Measurements from ENCODE around the gene MACIR. TPM values are rescaled to one million over a fixed set of nuclear protein-coding genes. Genes with fewer than 3 reads are reported as not detected.

The MACIR gene
- total and polyA plus RNA-seq, 2 donors (not counting 3 experiments of a cell fraction or from before 2014, with no cell fraction given), result 4.0 to 9.3 TPM

GRCh38 chr5:103294906-103295305, 36.3 kb downstream of the MACIR start:
- ChIA-PET CTCF (no interaction called here), POLR2A (no interaction called here)
- no peaks in the 10 kb centered on the region for H3K27me3 ChIP-seq (ENCODE audit: control insufficient read depth in 2 of 2, insufficient read depth in 2 of 2, low read length in 2 of 2)
- no peaks in the 10 kb centered on the region for H3K36me3 ChIP-seq (ENCODE audit: control insufficient read depth in 2 of 2, extremely low read depth in 1 of 2, insufficient read depth in 2 of 2, low read length in 2 of 2)
- TF ChIP-seq FOS (IDR thresholded peaks at IDR 0.05; ENCODE audit: borderline replicate concordance, insufficient read depth, low read length) (no peak), CTCF (IDR thresholded peaks at IDR 0.05; ENCODE audit: extremely low read depth in 1 of 2, insufficient read depth in 1 of 2, low read depth in 1 of 2, low read length in 2 of 2) (no peak), MAX (IDR thresholded peaks at IDR 0.05; ENCODE audit: insufficient read depth, insufficient read length) (no peak), MYC (IDR thresholded peaks at IDR 0.05; ENCODE audit: low read depth, low read length) (no peak), JUN (IDR thresholded peaks at IDR 0.05; ENCODE audit: borderline replicate concordance, insufficient read depth, insufficient read length, low read depth) (no peak), EZH2 (IDR thresholded peaks at IDR 0.05; ENCODE audit: borderline replicate concordance, low read depth, low read length, severe bottlenecking) (no peak), POLR2AphosphoS5 (IDR thresholded peaks at IDR 0.05; ENCODE audit: insufficient read depth, low read depth, low read length) (no peak), POLR2A (IDR thresholded peaks at IDR 0.05; ENCODE audit: low read depth, low read length) (no peak), GATA2 (IDR thresholded peaks at IDR 0.05; ENCODE audit: insufficient read depth, insufficient read length, low read depth, low read length) (no peak)
- no peak overlapping the region for H3K4me2 ChIP-seq (ENCODE audit: insufficient read depth, low read length)
- H3K79me2 ChIP-seq (ENCODE audit: control insufficient read depth, insufficient read depth, low read length), result no peaks in the 10 kb centered on the region
- BruUV-seq (replicated peaks), result no TSS peak
- H3K4me1 ChIP-seq (ENCODE audit: control insufficient read depth, extremely low read depth, insufficient read depth, low read length), result no peaks in the 10 kb centered on the region
- DNase-seq (ENCODE audit: low read depth, low spot score) (no peak), FAIRE-seq (no peak)
- H3K4me3 ChIP-seq (replicated peaks in 1 of 3; ENCODE audit: insufficient read depth in 1 of 3, low read depth in 1 of 3, low read length in 3 of 3), result no peak overlapping the region
- no peak overlapping the region for H2AFZ ChIP-seq (ENCODE audit: low read depth, low read length)
- H3K9me1 ChIP-seq (replicated peaks; ENCODE audit: control insufficient read depth, extremely low read depth, insufficient read depth, low read length), result no peaks in the 10 kb centered on the region
- no peak overlapping the region for H3K27ac ChIP-seq (ENCODE audit: insufficient read depth, low read depth, low read length)
- intact Hi-C loops (cut with micrococcal nuclease) (no loop called here), dilution Hi-C loops (cut with MboI; ENCODE audit: extremely low pct_ligation_motif_present, low sequenced_read_pairs) (no loop called here)
- H4K20me1 ChIP-seq (replicated peaks; ENCODE audit: control insufficient read depth, extremely low read depth, insufficient read depth, low read length), result no peaks in the 10 kb centered on the region
- no peaks in the 10 kb centered on the region for H3K9me3 ChIP-seq (replicated peaks; ENCODE audit: control insufficient read depth, insufficient read depth, low read length)
- no peak overlapping the region for H3K9ac ChIP-seq (replicated peaks; ENCODE audit: extremely low read depth, insufficient read depth, low read length)
